ENCODE results near the gene AP4B1. TPM values are rescaled to one million over a fixed set of nuclear protein-coding genes. Genes with fewer than 3 reads are reported as not detected.
A peak's percentile ranks its signal among the peaks of the same experiment; 100 is the strongest.

Gene AP4B1
- total and polyA plus RNA-seq, 9 of the 15 experiments (the other 6 are each of a cell fraction or from before 2014, with no cell fraction given) = 15.8 to 36.5 (median 24.6) TPM

DNA sequence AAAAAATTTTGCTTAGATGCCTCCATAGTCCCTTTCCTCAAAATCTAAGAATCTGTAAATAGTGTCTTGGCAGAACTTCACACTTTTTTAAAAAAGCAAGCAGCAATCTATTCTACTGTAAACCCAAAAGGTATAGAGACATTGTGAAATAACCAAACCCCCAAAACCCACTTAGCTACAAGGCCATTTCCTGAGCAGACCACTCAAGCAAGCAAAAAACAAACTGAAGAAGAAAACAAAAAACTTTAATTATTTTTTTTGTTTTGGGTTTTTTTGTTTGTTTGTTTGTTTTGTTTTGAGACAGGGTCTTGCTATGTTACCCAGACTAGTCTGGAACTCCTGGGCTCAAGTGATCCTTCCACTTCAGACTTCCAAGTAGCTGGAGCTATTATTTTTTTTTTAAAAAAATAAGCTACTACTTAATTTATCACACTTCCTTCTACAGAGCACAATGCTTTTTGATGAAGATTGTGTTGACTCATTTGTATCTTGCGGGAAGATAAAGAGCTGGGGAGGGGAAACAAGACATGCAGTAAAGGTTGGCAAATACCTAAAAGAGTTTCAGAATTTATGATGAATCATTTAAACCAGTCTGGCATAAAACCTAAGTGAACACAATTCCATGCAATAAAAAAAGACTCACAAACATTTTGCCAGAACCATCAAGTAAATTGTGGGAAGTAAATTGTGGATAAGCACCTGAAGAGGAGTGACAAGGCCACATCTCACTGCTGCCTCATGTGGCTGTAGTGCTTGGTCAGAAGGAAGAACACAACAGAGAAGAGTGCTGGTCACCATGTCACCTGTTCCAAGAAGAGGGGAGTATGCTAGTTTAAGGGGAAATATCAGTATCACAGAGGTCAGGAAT lies 30.4 kb downstream of the AP4B1 start (continued):
- no peak for TF ChIP-seq TSC22D4 (tag; IDR thresholded peaks at IDR 0.05)
- TF ChIP-seq NCOA4 (IDR thresholded peaks at IDR 0.05; ENCODE audit: partially characterized antibody) = no peak
- no peak for TF ChIP-seq BRD4 (IDR thresholded peaks at IDR 0.05)
- TF ChIP-seq ZNF778 (CRISPR knock-in tag; IDR thresholded peaks at IDR 0.05) = no peak
- TF ChIP-seq ELF4 (CRISPR knock-in tag; IDR thresholded peaks at IDR 0.05) = 0 out of 2 replicates have a peak, but pooled peaks have one; percentile 36
- no peak for TF ChIP-seq SNIP1 (IDR thresholded peaks at IDR 0.05; ENCODE audit: low read depth)
- peak; percentile 40; the same call in 1 of the 2 replicates for TF ChIP-seq JUN (IDR thresholded peaks at IDR 0.05; ENCODE audit: borderline replicate concordance, low read depth, low read length)
- no peak for TF ChIP-seq JUN (CRISPR knock-in tag; IDR thresholded peaks at IDR 0.05; ENCODE audit: borderline replicate concordance)
- TF ChIP-seq, protein P1, sequence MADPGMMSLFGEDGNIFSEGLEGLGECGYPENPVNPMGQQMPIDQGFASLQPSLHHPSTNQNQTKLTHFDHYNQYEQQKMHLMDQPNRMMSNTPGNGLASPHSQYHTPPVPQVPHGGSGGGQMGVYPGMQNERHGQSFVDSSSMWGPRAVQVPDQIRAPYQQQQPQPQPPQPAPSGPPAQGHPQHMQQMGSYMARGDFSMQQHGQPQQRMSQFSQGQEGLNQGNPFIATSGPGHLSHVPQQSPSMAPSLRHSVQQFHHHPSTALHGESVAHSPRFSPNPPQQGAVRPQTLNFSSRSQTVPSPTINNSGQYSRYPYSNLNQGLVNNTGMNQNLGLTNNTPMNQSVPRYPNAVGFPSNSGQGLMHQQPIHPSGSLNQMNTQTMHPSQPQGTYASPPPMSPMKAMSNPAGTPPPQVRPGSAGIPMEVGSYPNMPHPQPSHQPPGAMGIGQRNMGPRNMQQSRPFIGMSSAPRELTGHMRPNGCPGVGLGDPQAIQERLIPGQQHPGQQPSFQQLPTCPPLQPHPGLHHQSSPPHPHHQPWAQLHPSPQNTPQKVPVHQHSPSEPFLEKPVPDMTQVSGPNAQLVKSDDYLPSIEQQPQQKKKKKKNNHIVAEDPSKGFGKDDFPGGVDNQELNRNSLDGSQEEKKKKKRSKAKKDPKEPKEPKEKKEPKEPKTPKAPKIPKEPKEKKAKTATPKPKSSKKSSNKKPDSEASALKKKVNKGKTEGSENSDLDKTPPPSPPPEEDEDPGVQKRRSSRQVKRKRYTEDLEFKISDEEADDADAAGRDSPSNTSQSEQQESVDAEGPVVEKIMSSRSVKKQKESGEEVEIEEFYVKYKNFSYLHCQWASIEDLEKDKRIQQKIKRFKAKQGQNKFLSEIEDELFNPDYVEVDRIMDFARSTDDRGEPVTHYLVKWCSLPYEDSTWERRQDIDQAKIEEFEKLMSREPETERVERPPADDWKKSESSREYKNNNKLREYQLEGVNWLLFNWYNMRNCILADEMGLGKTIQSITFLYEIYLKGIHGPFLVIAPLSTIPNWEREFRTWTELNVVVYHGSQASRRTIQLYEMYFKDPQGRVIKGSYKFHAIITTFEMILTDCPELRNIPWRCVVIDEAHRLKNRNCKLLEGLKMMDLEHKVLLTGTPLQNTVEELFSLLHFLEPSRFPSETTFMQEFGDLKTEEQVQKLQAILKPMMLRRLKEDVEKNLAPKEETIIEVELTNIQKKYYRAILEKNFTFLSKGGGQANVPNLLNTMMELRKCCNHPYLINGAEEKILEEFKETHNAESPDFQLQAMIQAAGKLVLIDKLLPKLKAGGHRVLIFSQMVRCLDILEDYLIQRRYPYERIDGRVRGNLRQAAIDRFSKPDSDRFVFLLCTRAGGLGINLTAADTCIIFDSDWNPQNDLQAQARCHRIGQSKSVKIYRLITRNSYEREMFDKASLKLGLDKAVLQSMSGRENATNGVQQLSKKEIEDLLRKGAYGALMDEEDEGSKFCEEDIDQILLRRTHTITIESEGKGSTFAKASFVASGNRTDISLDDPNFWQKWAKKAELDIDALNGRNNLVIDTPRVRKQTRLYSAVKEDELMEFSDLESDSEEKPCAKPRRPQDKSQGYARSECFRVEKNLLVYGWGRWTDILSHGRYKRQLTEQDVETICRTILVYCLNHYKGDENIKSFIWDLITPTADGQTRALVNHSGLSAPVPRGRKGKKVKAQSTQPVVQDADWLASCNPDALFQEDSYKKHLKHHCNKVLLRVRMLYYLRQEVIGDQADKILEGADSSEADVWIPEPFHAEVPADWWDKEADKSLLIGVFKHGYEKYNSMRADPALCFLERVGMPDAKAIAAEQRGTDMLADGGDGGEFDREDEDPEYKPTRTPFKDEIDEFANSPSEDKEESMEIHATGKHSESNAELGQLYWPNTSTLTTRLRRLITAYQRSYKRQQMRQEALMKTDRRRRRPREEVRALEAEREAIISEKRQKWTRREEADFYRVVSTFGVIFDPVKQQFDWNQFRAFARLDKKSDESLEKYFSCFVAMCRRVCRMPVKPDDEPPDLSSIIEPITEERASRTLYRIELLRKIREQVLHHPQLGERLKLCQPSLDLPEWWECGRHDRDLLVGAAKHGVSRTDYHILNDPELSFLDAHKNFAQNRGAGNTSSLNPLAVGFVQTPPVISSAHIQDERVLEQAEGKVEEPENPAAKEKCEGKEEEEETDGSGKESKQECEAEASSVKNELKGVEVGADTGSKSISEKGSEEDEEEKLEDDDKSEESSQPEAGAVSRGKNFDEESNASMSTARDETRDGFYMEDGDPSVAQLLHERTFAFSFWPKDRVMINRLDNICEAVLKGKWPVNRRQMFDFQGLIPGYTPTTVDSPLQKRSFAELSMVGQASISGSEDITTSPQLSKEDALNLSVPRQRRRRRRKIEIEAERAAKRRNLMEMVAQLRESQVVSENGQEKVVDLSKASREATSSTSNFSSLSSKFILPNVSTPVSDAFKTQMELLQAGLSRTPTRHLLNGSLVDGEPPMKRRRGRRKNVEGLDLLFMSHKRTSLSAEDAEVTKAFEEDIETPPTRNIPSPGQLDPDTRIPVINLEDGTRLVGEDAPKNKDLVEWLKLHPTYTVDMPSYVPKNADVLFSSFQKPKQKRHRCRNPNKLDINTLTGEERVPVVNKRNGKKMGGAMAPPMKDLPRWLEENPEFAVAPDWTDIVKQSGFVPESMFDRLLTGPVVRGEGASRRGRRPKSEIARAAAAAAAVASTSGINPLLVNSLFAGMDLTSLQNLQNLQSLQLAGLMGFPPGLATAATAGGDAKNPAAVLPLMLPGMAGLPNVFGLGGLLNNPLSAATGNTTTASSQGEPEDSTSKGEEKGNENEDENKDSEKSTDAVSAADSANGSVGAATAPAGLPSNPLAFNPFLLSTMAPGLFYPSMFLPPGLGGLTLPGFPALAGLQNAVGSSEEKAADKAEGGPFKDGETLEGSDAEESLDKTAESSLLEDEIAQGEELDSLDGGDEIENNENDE (IDR thresholded peaks at IDR 0.05; ENCODE audit: low read depth, low read length) = no peak
- no peak for TF ChIP-seq DIDO1 (tag; IDR thresholded peaks at IDR 0.05; ENCODE audit: low read depth)
- TF ChIP-seq, protein P2, sequence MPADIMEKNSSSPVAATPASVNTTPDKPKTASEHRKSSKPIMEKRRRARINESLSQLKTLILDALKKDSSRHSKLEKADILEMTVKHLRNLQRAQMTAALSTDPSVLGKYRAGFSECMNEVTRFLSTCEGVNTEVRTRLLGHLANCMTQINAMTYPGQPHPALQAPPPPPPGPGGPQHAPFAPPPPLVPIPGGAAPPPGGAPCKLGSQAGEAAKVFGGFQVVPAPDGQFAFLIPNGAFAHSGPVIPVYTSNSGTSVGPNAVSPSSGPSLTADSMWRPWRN (IDR thresholded peaks at IDR 0.05; ENCODE audit: low read depth) = no peak
- TF ChIP-seq IRF2 (CRISPR knock-in tag; IDR thresholded peaks at IDR 0.05) = no peak
- TF ChIP-seq TAF15 (IDR thresholded peaks at IDR 0.05; ENCODE audit: low read depth, low read length) = no peak
- TF ChIP-seq KLF16 (IDR thresholded peaks at IDR 0.05) = no peak
- TF ChIP-seq NCOA6 (IDR thresholded peaks at IDR 0.05) = no peak
- TF ChIP-seq CBFB (CRISPR knock-in tag; IDR thresholded peaks at IDR 0.05) = no peak
- TF ChIP-seq NONO (IDR thresholded peaks at IDR 0.05; ENCODE audit: low read depth in 2 of 2, low read length in 1 of 2) = no peak
- no peak for TF ChIP-seq ZNF174 (CRISPR knock-in tag; IDR thresholded peaks at IDR 0.05)

Data from K562 (cell line).